Stimulated activated CD4-positive, alpha-beta T cell treated with anti-CD3 and anti-CD28 coated beads, Interleukin-1b, Interleukin-23, amount 100 ng/mL, for 1 hour (primary cell): Measurements from ENCODE around the gene DRC3.
"Not testable (repeated sequence)": the region's sequence is repeated elsewhere in the genome, so short reads cannot be mapped to it uniquely, and the experiment has no call there.

Experiments used
- DNase-seq, 2 donors: peaks; one replicate each; pipeline ENCODE4 v3.0.0-alpha.2; 2020; ENCODE audit warnings: low read depth in 2 of 2

DRC3 gene, protein sequence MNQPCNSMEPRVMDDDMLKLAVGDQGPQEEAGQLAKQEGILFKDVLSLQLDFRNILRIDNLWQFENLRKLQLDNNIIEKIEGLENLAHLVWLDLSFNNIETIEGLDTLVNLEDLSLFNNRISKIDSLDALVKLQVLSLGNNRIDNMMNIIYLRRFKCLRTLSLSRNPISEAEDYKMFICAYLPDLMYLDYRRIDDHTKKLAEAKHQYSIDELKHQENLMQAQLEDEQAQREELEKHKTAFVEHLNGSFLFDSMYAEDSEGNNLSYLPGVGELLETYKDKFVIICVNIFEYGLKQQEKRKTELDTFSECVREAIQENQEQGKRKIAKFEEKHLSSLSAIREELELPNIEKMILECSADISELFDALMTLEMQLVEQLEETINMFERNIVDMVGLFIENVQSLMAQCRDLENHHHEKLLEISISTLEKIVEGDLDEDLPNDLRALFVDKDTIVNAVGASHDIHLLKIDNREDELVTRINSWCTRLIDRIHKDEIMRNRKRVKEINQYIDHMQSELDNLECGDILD

DNA sequence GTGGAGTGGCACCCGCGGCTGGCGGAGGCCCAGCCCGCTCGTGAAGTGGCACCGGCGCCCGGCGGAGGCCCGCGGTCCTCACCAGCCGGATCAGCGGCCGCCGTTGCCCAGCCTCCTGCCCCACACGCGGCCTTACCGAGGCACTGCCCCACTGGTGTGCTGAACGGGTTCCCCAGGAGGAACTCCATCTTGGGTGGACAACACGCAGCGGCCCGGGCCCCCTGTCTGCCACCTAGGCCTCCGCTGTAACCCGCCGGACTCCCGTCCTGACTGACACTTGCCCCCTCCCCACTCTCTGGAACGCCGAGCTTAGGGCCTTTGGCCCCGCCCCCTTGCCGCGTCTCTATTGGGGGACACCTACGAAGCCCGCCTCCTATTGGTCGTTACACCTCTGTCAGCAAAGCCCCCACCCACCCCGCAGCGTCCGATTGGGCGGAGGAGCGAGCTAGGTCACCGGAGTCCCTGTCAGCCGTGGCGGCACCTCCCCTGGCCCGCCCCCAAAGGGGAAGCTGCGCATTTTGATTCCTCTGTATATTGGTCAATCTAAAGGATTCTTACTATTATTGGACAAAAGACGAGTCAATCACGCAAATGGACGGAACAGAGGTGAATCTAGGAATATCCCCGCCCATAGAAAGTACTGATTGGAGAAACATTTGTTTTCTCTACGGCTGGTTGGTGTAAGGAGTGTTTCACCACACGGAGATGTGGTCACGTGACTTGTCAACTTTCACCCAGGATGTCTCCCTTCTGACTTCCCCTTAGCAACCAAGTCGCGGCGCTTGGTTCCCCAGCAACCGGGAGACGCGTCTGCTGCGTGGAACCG is at the start of gene DRC3, which contains the start of gene TOM1L2:
DRC3 (plus strand) TSS at position 737 of the 826 bp plus-strand sequence. CDS start 4,737 bp downstream, outside the sequence.
TOM1L2 (minus strand) TSS at position 275 of the 826 bp plus-strand sequence; CDS start at position 188, 87 bp downstream.
- DNase-seq = peak; percentile 98 to 100

DNA sequence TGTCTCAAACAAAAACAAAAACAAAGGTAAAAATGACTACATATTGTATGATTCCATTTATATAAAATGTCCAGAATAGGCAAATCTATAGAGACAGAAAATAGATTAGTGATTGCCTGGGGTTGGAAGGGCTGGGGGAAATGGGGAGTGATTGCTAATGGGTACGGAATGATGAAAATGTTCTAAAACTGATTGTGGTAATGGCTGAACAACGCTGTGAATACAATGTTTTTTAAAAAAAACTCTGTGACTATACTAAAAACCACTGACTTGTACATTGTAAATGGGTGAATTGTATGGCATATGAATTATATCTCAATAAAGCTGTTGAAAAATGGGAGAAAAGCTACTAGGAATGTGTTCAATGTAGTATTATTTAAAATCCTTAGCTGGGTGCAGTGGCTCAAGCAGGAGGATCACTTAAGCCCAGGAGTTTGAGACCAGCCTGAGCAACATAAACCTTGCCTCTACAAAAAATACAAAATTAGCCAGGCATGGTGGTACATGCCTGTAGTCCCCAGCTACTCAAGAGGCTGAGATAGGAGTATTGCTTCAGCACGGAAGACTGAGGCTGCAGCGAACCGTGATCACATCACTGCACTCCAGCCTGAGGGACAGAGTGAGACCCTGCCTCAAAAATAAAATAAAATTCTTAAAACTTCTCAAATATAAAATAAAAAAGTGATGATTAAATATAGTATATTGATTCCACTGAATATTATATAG is 48.4 kb upstream of the DRC3 start:
- no peak for DNase-seq

- DNase-seq = no peak
These were observed 47.8 kb upstream of the DRC3 start for GRCh38 chr17:17924857-17925250.

- no peak for DNase-seq
These were observed 46.6 kb upstream of the DRC3 start for GRCh38 chr17:17926036-17926435.

DNA sequence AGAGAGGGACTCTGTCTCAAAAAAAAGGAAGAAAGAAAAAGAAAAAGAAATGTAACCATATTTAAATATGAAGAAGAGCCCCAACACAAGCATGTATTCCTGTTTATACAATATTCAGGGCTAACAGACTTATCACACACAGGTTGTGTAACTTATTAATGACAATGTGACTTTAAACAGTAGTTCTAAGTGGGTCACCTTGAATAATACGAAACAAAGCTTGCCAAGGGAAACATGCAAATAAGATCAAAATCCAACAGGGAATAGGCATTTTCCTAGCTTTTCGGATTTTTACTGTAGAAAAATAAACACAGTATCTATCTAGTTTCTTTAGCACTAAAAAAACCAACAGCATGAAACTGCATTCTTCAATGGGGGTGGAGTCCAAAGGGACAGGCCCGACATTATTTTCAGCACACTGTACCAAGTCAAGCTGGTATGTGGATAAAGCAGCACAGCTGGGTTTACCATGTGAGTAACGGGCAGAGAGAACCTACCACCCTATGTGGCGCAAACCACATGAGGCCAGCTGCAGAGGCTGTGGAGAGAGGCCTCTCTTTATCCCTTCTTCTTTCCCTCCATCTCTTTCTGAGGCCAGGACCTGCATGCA is 45.7 kb upstream of the DRC3 start:
- DNase-seq = no peak

DNA sequence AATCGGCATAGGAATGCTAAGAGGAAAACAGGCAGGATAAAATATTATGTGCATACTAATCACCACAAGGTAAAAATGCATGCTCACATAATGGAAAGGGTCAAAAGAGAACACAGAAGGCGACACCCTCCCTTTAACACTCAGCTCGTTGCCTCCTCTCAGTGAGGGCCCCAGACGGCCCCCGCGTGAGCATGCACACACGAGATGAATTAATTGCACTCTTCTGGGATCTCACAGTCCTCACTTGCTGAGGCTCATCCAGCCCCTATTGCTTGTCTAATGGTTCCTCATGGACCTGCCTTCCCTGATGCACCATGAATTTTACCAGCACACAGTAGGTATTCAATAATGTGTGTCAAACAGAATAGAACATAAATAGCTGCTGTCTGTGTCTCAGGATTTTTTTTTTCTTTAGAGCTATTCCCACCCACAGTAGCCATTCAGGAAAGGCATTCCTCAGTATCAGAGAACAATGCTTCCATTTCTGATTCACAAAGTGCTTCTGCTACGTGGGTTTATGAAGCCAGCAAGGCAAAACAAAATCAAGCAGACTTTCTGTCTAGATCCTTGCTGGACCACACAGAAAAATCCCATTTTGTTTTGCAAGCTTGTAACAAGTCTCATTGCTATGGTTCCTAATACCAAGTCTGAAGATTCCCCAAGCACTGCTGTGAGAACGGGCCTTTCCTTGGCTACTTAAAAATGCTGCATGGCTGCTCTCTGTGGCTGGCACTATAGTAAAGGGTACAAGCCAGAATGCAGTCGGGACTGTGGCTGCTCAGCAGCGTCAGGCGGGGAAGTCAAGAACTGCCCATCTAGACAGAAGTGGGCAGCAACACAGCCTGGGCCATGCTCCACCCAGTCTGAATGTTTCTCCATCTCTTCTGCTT is 44.0 kb upstream of the DRC3 start:
- DNase-seq = no peak

GRCh38 chr17:17929655-17930380 is 42.8 kb upstream of the DRC3 start:
- no peak for DNase-seq

DNA sequence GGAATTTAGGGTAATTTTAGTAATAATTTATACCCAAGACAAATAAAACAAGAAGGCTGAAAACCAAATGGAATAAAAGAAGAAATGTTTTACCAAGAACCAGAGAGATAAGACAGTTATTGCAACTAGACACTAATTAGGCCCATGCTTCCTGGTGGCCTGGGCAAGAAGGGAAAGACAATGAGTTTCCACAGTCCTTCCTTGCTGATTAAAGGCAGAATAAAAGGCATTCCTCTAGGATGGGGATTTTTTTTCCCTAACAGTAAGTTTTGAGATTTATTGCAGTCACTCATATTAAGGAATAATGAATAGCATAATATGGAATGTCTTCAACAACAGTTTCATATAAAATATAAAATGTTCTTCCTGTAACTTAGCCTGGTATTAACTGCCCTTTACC is 42.0 kb upstream of the DRC3 start:
- no peak for DNase-seq

DNA sequence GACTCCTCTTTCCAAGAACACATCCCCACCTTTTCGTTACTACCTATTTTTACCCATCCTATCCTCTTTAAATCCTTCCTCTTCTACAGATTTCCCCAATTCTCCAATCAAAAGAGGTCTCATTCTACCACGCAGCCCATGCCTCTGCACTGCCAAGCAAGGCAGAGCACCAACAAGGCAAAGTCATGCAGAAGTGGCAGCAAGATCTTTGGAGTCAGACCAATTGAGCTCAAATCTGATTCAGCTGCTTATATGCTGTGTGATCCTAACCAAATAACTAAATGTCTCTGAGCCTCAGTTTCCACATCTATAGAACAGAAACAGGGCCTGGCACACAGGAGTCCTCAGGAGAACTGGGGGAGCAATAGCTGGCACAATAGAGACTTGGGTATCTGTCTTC is 41.5 kb upstream of the DRC3 start:
- DNase-seq = no peak

DNA sequence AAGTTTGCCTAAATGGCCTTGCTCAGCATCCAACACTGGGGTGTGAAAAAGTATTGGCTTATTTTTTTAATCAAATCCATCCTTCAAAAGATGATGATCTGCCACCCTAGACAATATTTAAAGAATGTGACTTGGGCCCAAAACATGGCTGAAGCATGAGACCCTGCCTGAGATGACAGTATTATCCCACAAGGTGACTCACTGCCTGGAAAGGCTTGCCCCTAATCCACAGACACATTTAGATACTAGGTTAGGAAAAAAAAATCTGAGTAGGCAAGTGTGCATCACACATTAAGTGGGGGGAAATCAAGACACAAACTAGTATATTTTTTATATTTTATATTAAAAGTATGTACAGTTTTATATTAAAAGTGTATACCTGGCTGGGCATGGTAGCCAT is 38.9 kb upstream of the DRC3 start:
- DNase-seq = no peak

GRCh38 chr17:17934214-17934613 is 38.4 kb upstream of the DRC3 start:
- DNase-seq = no peak

GRCh38 chr17:17934806-17935205 is 37.9 kb upstream of the DRC3 start:
- DNase-seq = no peak

DNA sequence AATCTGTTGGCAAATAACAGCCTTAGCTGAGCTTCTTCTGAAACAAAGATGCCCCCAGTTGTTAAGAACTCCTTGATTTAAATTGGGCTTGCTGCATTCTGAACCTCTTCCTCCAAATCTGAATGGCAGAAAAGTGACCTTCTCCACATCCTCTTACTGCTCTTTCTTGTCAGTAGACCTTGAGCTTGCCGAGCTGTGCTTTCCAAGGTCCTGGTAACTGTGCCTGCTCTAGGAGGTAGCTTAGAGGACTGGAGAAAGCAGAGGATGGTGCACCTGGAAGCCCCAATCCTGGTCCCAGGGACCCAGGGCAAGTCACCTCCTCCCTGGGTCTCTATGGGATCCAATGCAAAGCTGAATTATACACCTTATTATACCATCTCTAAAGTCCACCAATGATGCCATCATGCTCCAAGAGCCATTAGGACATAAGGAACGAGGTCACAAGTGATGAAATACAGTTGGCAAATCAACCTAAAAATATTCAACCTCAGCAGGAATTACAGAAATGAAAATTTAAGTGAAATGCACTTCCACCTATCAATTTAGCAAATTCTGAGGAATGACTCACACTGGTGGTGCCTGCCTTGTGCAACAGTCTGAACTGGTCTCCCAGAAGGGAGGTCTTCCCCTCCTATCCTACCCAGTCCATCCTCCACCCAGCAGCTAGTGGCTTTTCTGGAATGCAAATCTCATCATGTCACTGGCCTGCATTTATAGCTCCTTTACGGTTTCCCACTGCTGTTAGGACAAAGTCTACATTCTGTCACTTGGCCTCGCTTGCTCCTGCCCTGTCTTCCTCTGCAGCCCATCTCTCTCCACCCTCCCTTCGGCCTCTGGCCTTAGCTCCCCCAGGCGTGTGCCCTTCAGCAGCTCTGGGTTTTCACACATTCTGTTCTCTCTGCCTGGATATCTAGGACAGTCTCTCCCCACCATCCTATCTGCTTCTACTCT is 37.1 kb upstream of the DRC3 start:
- DNase-seq = no peak

DNA sequence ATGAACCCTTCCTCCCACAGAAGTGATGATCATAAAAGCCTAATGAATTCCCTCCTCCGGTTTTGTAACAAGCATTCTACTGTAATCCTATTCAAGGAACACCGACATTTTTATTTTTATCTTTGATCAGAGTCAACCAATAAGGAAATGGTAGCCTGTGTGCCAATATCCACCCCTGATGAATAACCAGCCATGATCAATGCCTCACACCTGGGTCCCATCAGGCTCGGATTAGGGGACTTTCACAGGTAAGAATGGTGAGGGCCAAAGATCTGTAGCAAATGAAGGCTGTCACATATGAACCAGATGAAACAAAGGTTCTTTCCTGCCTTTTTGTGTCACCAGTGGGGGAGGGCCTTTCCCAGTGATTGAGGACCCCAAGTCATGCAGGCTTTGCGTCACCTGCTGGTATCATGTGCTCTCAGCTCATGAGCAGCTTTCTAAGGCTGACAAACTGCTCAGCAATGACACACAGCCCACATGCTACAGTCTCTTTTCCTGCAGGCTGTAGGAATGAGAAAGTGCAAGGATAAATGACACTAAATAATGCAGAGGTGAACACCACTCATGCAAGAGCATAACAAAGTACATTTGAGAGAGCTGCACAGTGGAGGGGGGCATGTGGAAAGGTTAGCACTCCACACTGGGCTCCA is 35.3 kb upstream of the DRC3 start:
- DNase-seq = no peak

DNA sequence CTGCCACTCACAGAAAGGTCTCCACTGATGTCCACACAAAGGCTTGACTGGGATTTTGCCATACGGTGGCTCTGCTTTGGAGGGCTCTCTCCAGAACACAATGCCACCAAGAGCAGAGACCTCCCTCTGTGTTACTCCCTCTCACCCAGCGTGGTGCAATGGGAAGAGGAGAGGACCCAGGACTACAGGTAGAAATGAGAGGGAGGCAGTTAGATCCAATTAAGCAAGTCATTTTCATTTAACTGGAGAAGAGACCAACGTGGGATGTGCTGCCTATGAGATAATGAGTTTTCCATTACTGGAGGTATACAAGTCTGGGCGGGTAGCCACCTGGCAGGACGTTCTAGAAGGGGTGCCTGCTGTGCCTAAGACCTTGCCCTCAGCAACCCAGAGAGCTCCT is 34.7 kb upstream of the DRC3 start:
- no peak for DNase-seq

GRCh38 chr17:17938388-17939107 is 34.1 kb upstream of the DRC3 start:
- no peak for DNase-seq

DNA sequence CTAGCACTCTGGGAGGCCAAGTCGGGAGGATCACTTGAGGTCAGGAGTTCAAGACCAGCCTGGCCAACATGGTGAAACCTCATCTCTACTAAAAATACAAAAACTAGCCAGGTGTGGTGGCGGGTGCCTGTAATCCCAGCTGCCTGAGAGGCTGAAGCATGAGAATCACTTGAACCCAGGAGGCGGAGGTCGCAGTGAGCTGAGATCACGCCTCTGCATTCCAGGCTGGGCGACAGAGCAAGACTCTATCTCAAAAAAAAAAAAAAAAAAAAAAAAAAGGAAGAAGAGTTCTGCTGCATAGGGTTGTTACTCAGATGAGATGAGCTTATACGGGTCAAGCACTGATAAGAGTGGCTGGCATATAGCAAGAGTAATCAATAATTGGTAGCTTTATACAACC is 32.7 kb upstream of the DRC3 start:
- not testable (repeated sequence) for DNase-seq
